H1 (cell line): ENCODE data around the gene NT5DC1. TPM values are rescaled to one million over a fixed set of nuclear protein-coding genes. Genes with fewer than 3 reads are reported as not detected.

ENCODE experiments used
- CTCF ChIA-PET: fragments of 300-600 bp; sonication (Branson Sonifier 250); formaldehyde crosslinking; loops from one replicate; lab custom pipeline; 2021; ENCODE audit not compliant: partially characterized antibody; lab: Charles Lee
- POLR2A ChIA-PET: fragments of 300-600 bp; sonication (Branson Sonifier 250); formaldehyde crosslinking; loops from one replicate; lab custom pipeline; 2021; ENCODE audit warnings: inconsistent platforms; ENCODE audit not compliant: partially characterized antibody; lab: Charles Lee
- DNase-seq, 2 experiments: peaks; one replicate each; pipeline versions ENCODE4 v3.0.0 to v3.0.0-alpha.2; 2010 to 2022; ENCODE audit warnings: low spot score in 2 of 2, low read depth in 1 of 2, mixed read lengths in 1 of 2
- FAIRE-seq: peaks from 2 replicates; lab custom pipeline; 2011; peaks lifted over from hg19 to GRCh38; lab: Jason Lieb, UNC
- H2AFZ ChIP-seq: 2 replicates; pipeline ENCODE4 v1.8.1; 2012; ENCODE audit warnings: low read length, inconsistent platforms
- H2AK5ac ChIP-seq: 2 replicates; pipeline ENCODE4 v1.6.1; 2013; ENCODE audit warnings: low read depth, low read length
- H2BK120ac ChIP-seq: replicated peaks from 2 replicates; pipeline ENCODE3; 2013; ENCODE audit warnings: low read depth, low read length, inconsistent platforms
- H2BK12ac ChIP-seq: 2 replicates; pipeline ENCODE4 v1.6.1; 2013; ENCODE audit warnings: low read depth, low read length
- H2BK15ac ChIP-seq: 2 replicates; pipeline ENCODE4 v1.6.1; 2013; ENCODE audit warnings: low read length
- H2BK20ac ChIP-seq: 2 replicates; pipeline ENCODE4 v1.6.1; 2013; ENCODE audit warnings: low read length
- H2BK5ac ChIP-seq: 2 replicates; pipeline ENCODE4 v1.6.1; 2013; ENCODE audit warnings: low read depth, low read length
- H3K14ac ChIP-seq: 2 replicates; pipeline ENCODE4 v1.6.1; 2013; ENCODE audit warnings: inconsistent platforms; ENCODE audit not compliant: insufficient read length
- H3K18ac ChIP-seq: 2 replicates; pipeline ENCODE4 v1.6.1; 2013; ENCODE audit warnings: low read length; ENCODE audit errors: extremely low read depth
- H3K23ac ChIP-seq: 2 replicates; pipeline ENCODE4 v1.6.1; 2013; ENCODE audit warnings: inconsistent platforms; ENCODE audit not compliant: insufficient read length
- H3K23me2 ChIP-seq: 2 replicates; pipeline ENCODE4 v1.6.1; 2013; ENCODE audit warnings: low read depth, low read length
- H3K27ac ChIP-seq: 2 replicates; pipeline ENCODE4 v1.6.1; 2011; ENCODE audit warnings: low read depth, low read length, inconsistent platforms
- H3K27me3 ChIP-seq, 4 experiments: replicated peaks in 1 of 4; 1 replicate in 1 of 4; 2 replicates in 3 of 4; pipeline versions ENCODE4 v1.6.1 to v1.8.1; 2011 to 2013; ENCODE audit warnings: low read length in 3 of 4, mild to moderate bottlenecking in 3 of 4, inconsistent platforms in 2 of 4, mixed read lengths in 2 of 4, moderate library complexity in 1 of 4; ENCODE audit not compliant: control insufficient read depth in 3 of 4, insufficient read depth in 3 of 4; ENCODE audit errors: extremely low read depth in 1 of 4
- H3K36me3 ChIP-seq, 4 experiments: 2 replicates each; pipeline versions ENCODE4 v1.6.1 to v1.8.1; 2011 to 2013; ENCODE audit warnings: mild to moderate bottlenecking in 4 of 4, low read length in 3 of 4, moderate library complexity in 2 of 4, control low read depth in 1 of 4, inconsistent platforms in 1 of 4; ENCODE audit not compliant: insufficient read depth in 4 of 4, control insufficient read depth in 2 of 4
- H3K4ac ChIP-seq: replicated peaks from 2 replicates; pipeline ENCODE3; 2013; ENCODE audit warnings: low read length, low read depth, mixed read lengths, inconsistent platforms; ENCODE audit not compliant: insufficient read length
- H3K4me1 ChIP-seq, 4 experiments: replicated peaks in 1 of 4; 1 replicate in 1 of 4; 2 replicates in 3 of 4; pipeline versions ENCODE4 v1.6.1 to v1.8.1; 2011 to 2013; ENCODE audit warnings: low read length in 3 of 4, inconsistent platforms in 2 of 4, mixed read lengths in 1 of 4; ENCODE audit not compliant: insufficient read depth in 4 of 4, control insufficient read depth in 3 of 4
- H3K4me2 ChIP-seq, 2 experiments: 2 replicates each; pipeline versions ENCODE4 v1.6.1 to v1.8.1; 2011 to 2013; ENCODE audit warnings: low read depth in 2 of 2, low read length in 2 of 2, control low read depth in 1 of 2, inconsistent platforms in 1 of 2, mild to moderate bottlenecking in 1 of 2; ENCODE audit not compliant: insufficient read depth in 1 of 2
- H3K4me3 ChIP-seq, 4 experiments: fragments of 200-600, 300-600 bp in 1 of 4; sonication (generic), shearing (Covaris generic), sonication (Bioruptor Twin) in 1 of 4; 2 replicates each; pipeline versions ENCODE4 v1.5.1 to v1.8.1; 2011 to 2016; ENCODE audit warnings: low read length in 4 of 4, low read depth in 3 of 4, control low read depth in 2 of 4, inconsistent platforms in 2 of 4, mild to moderate bottlenecking in 2 of 4, mixed read lengths in 1 of 4, moderate library complexity in 1 of 4; ENCODE audit not compliant: insufficient read depth in 2 of 4; ENCODE audit errors: extremely low read depth in 1 of 4
- H3K56ac ChIP-seq: replicated peaks from 2 replicates; pipeline ENCODE3; 2013; ENCODE audit warnings: low read depth, mild to moderate bottlenecking, mixed read lengths, low read length, inconsistent platforms; ENCODE audit not compliant: insufficient read length
- H3K79me1 ChIP-seq: 2 replicates; pipeline ENCODE4 v1.6.1; 2013; ENCODE audit warnings: low read depth, low read length, control low read depth
- H3K79me2 ChIP-seq, 2 experiments: 2 replicates each; pipeline versions ENCODE4 v1.6.1 to v1.8.1; 2012 to 2013; ENCODE audit warnings: low read length in 2 of 2, mild to moderate bottlenecking in 2 of 2, inconsistent platforms in 1 of 2; ENCODE audit not compliant: insufficient read depth in 2 of 2, control insufficient read depth in 1 of 2
- H3K9ac ChIP-seq, 4 experiments: replicated peaks in 1 of 4; 1 replicate in 1 of 4; 2 replicates in 3 of 4; pipeline versions ENCODE4 v1.6.1 to v1.8.1; 2011 to 2013; ENCODE audit warnings: low read depth in 3 of 4, low read length in 3 of 4, control low read depth in 2 of 4, mild to moderate bottlenecking in 2 of 4, moderate library complexity in 2 of 4, inconsistent platforms in 1 of 4; ENCODE audit errors: extremely low read depth in 1 of 4
- H3K9me3 ChIP-seq, 2 experiments: 2 replicates each; pipeline versions ENCODE4 v1.6.1 to v1.8.1; 2012 to 2013; ENCODE audit warnings: mild to moderate bottlenecking in 2 of 2, moderate library complexity in 2 of 2, control low read depth in 1 of 2, inconsistent platforms in 1 of 2, low read depth in 1 of 2, low read length in 1 of 2, mixed read lengths in 1 of 2; ENCODE audit not compliant: insufficient read depth in 2 of 2
- H4K20me1 ChIP-seq, 2 experiments: replicated peaks in 1 of 2; 2 replicates each; pipeline versions ENCODE3 to v1.8.1; 2011 to 2013; ENCODE audit warnings: inconsistent platforms in 2 of 2, low read length in 2 of 2, mild to moderate bottlenecking in 1 of 2; ENCODE audit not compliant: insufficient read depth in 2 of 2, control insufficient read depth in 1 of 2
- H4K5ac ChIP-seq: 2 replicates; pipeline ENCODE4 v1.6.1; 2013; ENCODE audit warnings: low read length, low read depth, mixed read lengths, inconsistent platforms; ENCODE audit not compliant: insufficient read length
- H4K8ac ChIP-seq: 2 replicates; pipeline ENCODE4 v1.8.0; 2013; ENCODE audit warnings: mild to moderate bottlenecking, moderate library complexity, low read length, inconsistent platforms; ENCODE audit not compliant: insufficient read depth; ENCODE audit errors: extremely low read depth
- H4K91ac ChIP-seq: replicated peaks from 2 replicates; pipeline ENCODE3; 2013; ENCODE audit warnings: low read length, mixed read lengths, inconsistent platforms; ENCODE audit not compliant: insufficient read length
- BACH1 ChIP-seq: IDR thresholded peaks from 2 replicates; pipeline ENCODE4 v1.6.1; 2012; ENCODE audit warnings: low read length, improper control_type of control experiment
- BCL11A ChIP-seq, 2 experiments: IDR thresholded peaks; one replicate each; pipeline ENCODE4 v1.6.1; 2011; ENCODE audit warnings: low read depth in 2 of 2, low read length in 2 of 2, mild to moderate bottlenecking in 2 of 2
- GTF2F1 ChIP-seq: IDR thresholded peaks from 2 replicates; pipeline ENCODE4 v1.6.1; 2012; ENCODE audit warnings: low read depth, low read length, improper control_type of control experiment, borderline replicate concordance
- HDAC6 ChIP-seq: IDR thresholded peaks from one replicate; pipeline ENCODE4 v1.7.1; 2012; ENCODE audit warnings: low read depth, mild to moderate bottlenecking, inconsistent platforms, low read length, moderate library complexity
- MAFK ChIP-seq: IDR thresholded peaks from 2 replicates; pipeline ENCODE4 v1.6.1; 2012; ENCODE audit warnings: low read depth, mild to moderate bottlenecking, improper control_type of control experiment, low read length
- POU5F1 ChIP-seq: IDR thresholded peaks from 2 replicates; pipeline ENCODE4 v1.6.1; 2011; ENCODE audit warnings: low read depth, mild to moderate bottlenecking, low read length, moderate library complexity
- RFX5 ChIP-seq: IDR thresholded peaks from 2 replicates; pipeline ENCODE4 v1.6.1; 2011; ENCODE audit warnings: low read depth, low read length, improper control_type of control experiment, borderline replicate concordance
- RNF2 ChIP-seq: fragments of 200-900, 300-1000 bp; sonication (generic); IDR thresholded peaks from 2 replicates; pipeline ENCODE4 v1.7.1; 2016; ENCODE audit warnings: borderline replicate concordance, low read depth, mild to moderate bottlenecking, antibody characterized with exemption, low read length; ENCODE audit not compliant: poor library complexity, severe bottlenecking; ENCODE audit errors: missing control alignments
- SIX5 ChIP-seq: IDR thresholded peaks from 2 replicates; pipeline ENCODE4 v1.6.1; 2011; ENCODE audit warnings: mild to moderate bottlenecking, low read depth, low read length
- SRF ChIP-seq: IDR thresholded peaks from 2 replicates; pipeline ENCODE4 v1.6.1; 2011; ENCODE audit warnings: mild to moderate bottlenecking, low read depth, low read length, moderate library complexity
- TAF7 ChIP-seq: optimal IDR thresholded peaks from 2 replicates; pipeline ENCODE3; 2011; ENCODE audit warnings: low read depth, mild to moderate bottlenecking, inconsistent platforms, low read length, moderate library complexity, borderline replicate concordance
- YY1 ChIP-seq: IDR thresholded peaks from 2 replicates; pipeline ENCODE4 v1.6.1; 2011; ENCODE audit warnings: low read depth, mild to moderate bottlenecking, low read length
- ZNF274 ChIP-seq: IDR thresholded peaks from 2 replicates; pipeline ENCODE4 v1.7.0; 2012; ENCODE audit warnings: low read length, borderline replicate concordance; ENCODE audit errors: extremely low read depth
- WGBS, 2 experiments: shearing (Covaris generic) in 1 of 2; methylation state at CpG; one replicate each; pipeline versions ENCODE4 v1.1.6 to v1.1.7; 2013 to 2015; ENCODE audit warnings: low lambda C conversion rate in 2 of 2, mixed read lengths in 2 of 2, inconsistent platforms in 1 of 2, low coverage in 1 of 2, missing lambda C conversion rate in 1 of 2; ENCODE audit not compliant: insufficient replicate concordance in 2 of 2, insufficient coverage in 1 of 2, insufficient read length in 1 of 2; ENCODE audit errors: extremely low coverage in 1 of 2, missing lambda C conversion rate in 1 of 2; 5-methylcytosine and 5-hydroxymethylcytosine counted together
- polyA plus RNA-seq, 7 experiments: library from polyadenylated mRNA; depleted of rRNA in 3 of 7; stranded (reverse) in 5 of 7; unstranded in 2 of 7; fragments of >200 nt in 5 of 7; fragments of 200-250 nt in 2 of 7; gene quantifications; 1 replicate in 5 of 7; 2 replicates in 1 of 7; 4 replicates in 1 of 7; pipeline versions ENCODE4 v1.2.1 to v1.2.3, GENCODE V29; 2011 to 2013; ENCODE audit warnings: missing spikeins in 2 of 7, mixed read lengths in 2 of 7
- total RNA-seq: library from RNA; stranded (reverse); fragmentation: NEBNext Ultra II Directional; extraction: Animal tissue kit (Norgen Biotek cat#: 25700); gene quantifications from 2 replicates; pipeline ENCODE4 v1.2.1, GENCODE V29; 2021

Gene NT5DC1
- total and polyA plus RNA-seq, 2 of the 8 experiments (the other 6 are each of a cell fraction or from before 2014, with no cell fraction given): 25.3 to 72.7 TPM

DNA sequence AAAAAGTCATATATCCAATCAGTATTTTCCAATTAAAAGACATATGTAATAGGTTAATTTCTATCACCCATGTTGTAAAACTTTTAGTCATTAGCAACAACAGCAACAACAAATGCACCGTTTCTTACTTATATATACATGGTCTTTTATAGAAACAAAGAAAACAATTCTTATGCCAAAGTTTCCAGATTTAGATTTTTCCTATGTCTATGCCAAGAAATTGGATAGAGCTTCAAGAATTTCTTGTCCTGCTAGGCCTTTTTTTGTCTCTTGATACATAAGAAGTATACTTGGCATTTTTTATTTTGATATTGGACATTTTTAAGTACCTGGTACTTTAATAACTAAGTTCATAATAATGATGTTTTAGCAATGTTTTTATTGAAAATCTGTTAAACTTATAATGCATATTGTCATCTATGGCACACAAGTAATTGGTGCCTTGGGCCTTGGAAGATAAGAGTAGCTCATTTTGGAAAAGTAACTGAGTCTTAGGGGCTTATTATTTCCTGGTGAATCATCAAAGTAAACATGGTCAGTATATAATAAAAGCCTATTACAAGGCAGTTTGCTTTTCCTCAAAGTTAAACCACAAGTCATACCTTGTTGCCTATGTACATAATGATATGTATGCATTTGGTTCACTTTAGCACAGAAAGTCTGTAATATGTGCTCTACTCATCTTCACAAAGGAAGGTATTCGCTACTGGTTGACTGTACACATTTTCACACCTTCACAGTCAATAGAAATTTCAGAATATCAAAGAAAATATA, 29.9 kb upstream of the NT5DC1 start:
- CTCF ChIA-PET: interaction anchor here (0.6 to 0.7 kb wide), 2 partner anchors 41 to 122 kb away, joined by 4 read pairs; no protein-coding TSS in a partner anchor
- Histone ChIP-seq H3K9ac (no peak overlapping the region), H2BK20ac (no peak overlapping the region)
- no peak for TF ChIP-seq RNF2
- no peak for TF ChIP-seq SIX5
- TF ChIP-seq TAF7: no peak
- no peak for TF ChIP-seq POU5F1
- no peak for TF ChIP-seq SRF
- TF ChIP-seq MAFK: no peak
- no peak for TF ChIP-seq BCL11A (IDR thresholded peaks at IDR 0.05; ENCODE audit: low read depth in 2 of 2, low read length in 2 of 2)
- TF ChIP-seq YY1: no peak
- TF ChIP-seq GTF2F1: no peak
- TF ChIP-seq ZNF274: no peak
- no peak for TF ChIP-seq HDAC6
- TF ChIP-seq RFX5: no peak
- no peak for TF ChIP-seq BACH1

More for the DNA sequence above, 29.9 kb upstream of the NT5DC1 start:
- no peak overlapping the region for H2AK5ac ChIP-seq
- H2BK12ac ChIP-seq: no peak overlapping the region
- no peak overlapping the region for H2BK120ac ChIP-seq
- H3K4me3 ChIP-seq: no peak overlapping the region
- no peaks in the 10 kb centered on the region for H3K79me2 ChIP-seq
- no peak overlapping the region for H3K14ac ChIP-seq
- WGBS, 2 experiments: 87% methylated on average over 2 of the region's 2 CpGs; no CpG with 5 or more reads in 1 of the 2 experiments
- H4K91ac ChIP-seq: no peak overlapping the region
- no peak overlapping the region for H4K8ac ChIP-seq
- no peak overlapping the region for H2AFZ ChIP-seq
- H3K4me2 ChIP-seq: no peak overlapping the region
- no peak for FAIRE-seq
- no peak for DNase-seq
- no peak overlapping the region for H4K5ac ChIP-seq
- no peaks in the 10 kb centered on the region for H3K4me1 ChIP-seq
- H3K56ac ChIP-seq: no peak overlapping the region
- H3K36me3 ChIP-seq: no peaks in the 10 kb centered on the region
- peaks cover 0 to 1% (median 0%) of the 10 kb centered on the region in 4 experiments; a peak in 1 of 7 replicates for H3K27me3 ChIP-seq
- no peaks in the 10 kb centered on the region for H3K79me1 ChIP-seq
- H2BK15ac ChIP-seq: no peak overlapping the region
- H2BK5ac ChIP-seq: no peak overlapping the region
- no peaks in the 10 kb centered on the region for H4K20me1 ChIP-seq
- no peak overlapping the region for H3K23ac ChIP-seq
- H3K23me2 ChIP-seq: no peaks in the 10 kb centered on the region
- H3K18ac ChIP-seq: no peak overlapping the region
- no peaks in the 10 kb centered on the region for H3K9me3 ChIP-seq
- POLR2A ChIA-PET: no interaction called here
- no peak overlapping the region for H3K27ac ChIP-seq
- H3K4ac ChIP-seq: no peak overlapping the region
